IMR-90 (cell line): ENCODE measurements around the gene PPP1R16B. TPM values are rescaled to one million over a fixed set of nuclear protein-coding genes. Genes with fewer than 3 reads are reported as not detected.

Experiments
- ATAC-seq: fragments of 200-7000 bp; cut with Tn5 transposase; 2 replicates; pipeline ENCODE4 v1.9.1; 2020; ENCODE audit warnings: low read depth, mild to moderate bottlenecking, moderate library complexity
- BruUV-seq: library from RNA; stranded (reverse); fragments of 400-500 nt; replicated peaks from 2 replicates; lab custom pipeline; 2021; lab: Mats Ljungman, UMichigan
- CTCF ChIA-PET: fragments of 300-600 bp; formaldehyde crosslinking; extraction: SDS; loops from one replicate; lab custom pipeline; 2021; ENCODE audit warnings: antibody characterized with exemption; lab: Yijun Ruan, JAX
- POLR2A ChIA-PET: fragments of 300-600 bp; sonication (Branson Sonifier 250); formaldehyde crosslinking; loops from one replicate; lab custom pipeline; 2022; ENCODE audit warnings: antibody characterized with exemption; ENCODE audit not compliant: unreplicated experiment; lab: Charles Lee
- DNase-seq: peaks from one replicate; pipeline ENCODE4 v3.0.0; 2013
- H2AFZ ChIP-seq: replicated peaks from 2 replicates; pipeline ENCODE3; 2013; ENCODE audit warnings: low read length, mild to moderate bottlenecking; ENCODE audit not compliant: poor library complexity
- H2AK5ac ChIP-seq: 2 replicates; pipeline ENCODE4 v1.6.1; 2013; ENCODE audit warnings: low read depth, low read length, inconsistent platforms
- H2AK9ac ChIP-seq: replicated peaks from 2 replicates; pipeline ENCODE3; 2013; ENCODE audit warnings: mild to moderate bottlenecking, low read depth, low read length, moderate library complexity; ENCODE audit not compliant: poor library complexity
- H2BK120ac ChIP-seq: 2 replicates; pipeline ENCODE4 v1.6.1; 2013; ENCODE audit warnings: low read depth, low read length, inconsistent platforms
- H2BK15ac ChIP-seq: 3 replicates; pipeline ENCODE4 v1.6.1; 2013; ENCODE audit warnings: low read depth, low read length, inconsistent platforms
- H2BK20ac ChIP-seq: 2 replicates; pipeline ENCODE4 v1.6.1; 2013; ENCODE audit warnings: low read depth, mild to moderate bottlenecking, inconsistent platforms, low read length, moderate library complexity
- H2BK5ac ChIP-seq: 2 replicates; pipeline ENCODE4 v1.6.1; 2013; ENCODE audit warnings: mild to moderate bottlenecking, low read depth, low read length, inconsistent platforms; ENCODE audit not compliant: poor library complexity, severe bottlenecking
- H3K14ac ChIP-seq: replicated peaks from 2 replicates; pipeline ENCODE4 v1.6.1; 2013; ENCODE audit warnings: low read depth, low read length, inconsistent platforms
- H3K18ac ChIP-seq: 2 replicates; pipeline ENCODE4 v1.6.1; 2013; ENCODE audit warnings: low read depth, low read length, control low read depth
- H3K23ac ChIP-seq: 2 replicates; pipeline ENCODE4 v1.6.1; 2013; ENCODE audit warnings: low read depth, low read length, inconsistent platforms
- H3K27ac ChIP-seq: 2 replicates; pipeline ENCODE4 v1.5.1; 2013; ENCODE audit warnings: mild to moderate bottlenecking, control low read depth, low read length; ENCODE audit not compliant: insufficient read depth
- H3K27me3 ChIP-seq: 2 replicates; pipeline ENCODE4 v1.6.1; 2013; ENCODE audit warnings: low read length; ENCODE audit not compliant: control insufficient read depth, insufficient read depth
- H3K36me3 ChIP-seq: 2 replicates; pipeline ENCODE4 v1.6.1; 2013; ENCODE audit warnings: low read length, mixed read lengths; ENCODE audit not compliant: control insufficient read depth, insufficient read depth
- H3K4ac ChIP-seq: 2 replicates; pipeline ENCODE4 v1.6.1; 2013; ENCODE audit warnings: low read depth, low read length, inconsistent platforms
- H3K4me1 ChIP-seq: 2 replicates; pipeline ENCODE4 v1.6.1; 2013; ENCODE audit warnings: low read length, mixed read lengths; ENCODE audit not compliant: control insufficient read depth, insufficient read depth
- H3K4me2 ChIP-seq: 2 replicates; pipeline ENCODE4 v1.6.1; 2013; ENCODE audit warnings: low read depth, mild to moderate bottlenecking, control low read depth, low read length, moderate library complexity
- H3K4me3 ChIP-seq: 2 replicates; pipeline ENCODE4 v1.5.1; 2013; ENCODE audit warnings: low read depth, mild to moderate bottlenecking, control low read depth, low read length, moderate library complexity; ENCODE audit not compliant: insufficient read depth
- H3K56ac ChIP-seq: 2 replicates; pipeline ENCODE4 v1.6.1; 2013; ENCODE audit warnings: low read length, inconsistent platforms; ENCODE audit not compliant: insufficient read depth; ENCODE audit errors: extremely low read depth
- H3K79me1 ChIP-seq, 2 experiments: 2 replicates each; pipeline ENCODE4 v1.6.1; 2013; ENCODE audit warnings: low read length in 2 of 2, inconsistent platforms in 1 of 2, low read depth in 1 of 2
- H3K9ac ChIP-seq: 2 replicates; pipeline ENCODE4 v1.6.1; 2013; ENCODE audit warnings: low read depth, low read length, control low read depth
- H3K9me1 ChIP-seq: 2 replicates; pipeline ENCODE4 v1.6.1; 2013; ENCODE audit warnings: low read length, inconsistent platforms; ENCODE audit not compliant: insufficient read depth
- H3K9me3 ChIP-seq: 2 replicates; pipeline ENCODE4 v1.6.1; 2013; ENCODE audit warnings: low read length; ENCODE audit not compliant: control insufficient read depth, insufficient read depth
- H4K20me1 ChIP-seq: 2 replicates; pipeline ENCODE4 v1.6.1; 2013; ENCODE audit warnings: low read length, inconsistent platforms; ENCODE audit not compliant: insufficient read depth
- H4K5ac ChIP-seq: 2 replicates; pipeline ENCODE4 v1.6.1; 2013; ENCODE audit warnings: mild to moderate bottlenecking, low read depth, low read length, control low read depth
- H4K8ac ChIP-seq, 2 experiments: 2 replicates each; pipeline ENCODE4 v1.6.1; 2013; ENCODE audit warnings: low read depth in 2 of 2, low read length in 2 of 2, control low read depth in 1 of 2, inconsistent platforms in 1 of 2
- H4K91ac ChIP-seq: 2 replicates; pipeline ENCODE4 v1.6.1; 2013; ENCODE audit warnings: low read depth, low read length, inconsistent platforms; ENCODE audit not compliant: insufficient read depth
- BHLHE40 ChIP-seq: fragments of 150-350 bp; IDR thresholded peaks from 2 replicates; pipeline ENCODE4 v1.6.1; 2016; ENCODE audit warnings: mild to moderate bottlenecking, low read depth, low read length
- CEBPB ChIP-seq: IDR thresholded peaks from 2 replicates; pipeline ENCODE4 v1.6.1; 2012; ENCODE audit warnings: low read depth, low read length, improper control_type of control experiment
- CHD1 ChIP-seq: IDR thresholded peaks from 2 replicates; pipeline ENCODE4 v1.6.1; 2012; ENCODE audit warnings: low read depth, low read length, improper control_type of control experiment
- FOS ChIP-seq: fragments of 150-350 bp; IDR thresholded peaks from 2 replicates; pipeline ENCODE4 v1.6.1; 2016; ENCODE audit warnings: low read depth, low read length
- MAFK ChIP-seq: IDR thresholded peaks from 2 replicates; pipeline ENCODE4 v1.6.1; 2012; ENCODE audit warnings: low read depth, low read length, improper control_type of control experiment
- MAZ ChIP-seq: IDR thresholded peaks from 2 replicates; pipeline ENCODE4 v1.6.1; 2012; ENCODE audit warnings: low read depth, mild to moderate bottlenecking, low read length, improper control_type of control experiment, moderate library complexity, borderline replicate concordance
- MXI1 ChIP-seq: IDR thresholded peaks from 2 replicates; pipeline ENCODE4 v1.6.1; 2012; ENCODE audit warnings: low read depth, mild to moderate bottlenecking, low read length, moderate library complexity, borderline replicate concordance
- NFE2L2 ChIP-seq: fragments of 150-350 bp; IDR thresholded peaks from 2 replicates; pipeline ENCODE4 v1.6.1; 2016; ENCODE audit warnings: low read depth, mild to moderate bottlenecking, low read length
- POLR2A ChIP-seq: IDR thresholded peaks from 2 replicates; pipeline ENCODE4 v1.6.1; 2012; ENCODE audit warnings: mild to moderate bottlenecking, low read depth, low read length
- RAD21 ChIP-seq: IDR thresholded peaks from 2 replicates; pipeline ENCODE4 v1.6.1; 2012; ENCODE audit warnings: low read length, improper control_type of control experiment
- RCOR1 ChIP-seq: IDR thresholded peaks from 2 replicates; pipeline ENCODE4 v1.6.1; 2012; ENCODE audit warnings: mild to moderate bottlenecking, low read length, improper control_type of control experiment; ENCODE audit not compliant: insufficient replicate concordance
- RFX5 ChIP-seq: IDR thresholded peaks from 2 replicates; pipeline ENCODE4 v1.8.0; 2012; ENCODE audit warnings: low read depth, mild to moderate bottlenecking, low read length, moderate library complexity
- SMC3 ChIP-seq: fragments of 150-350 bp; IDR thresholded peaks from 2 replicates; pipeline ENCODE4 v1.6.1; 2016; ENCODE audit warnings: low read depth, mild to moderate bottlenecking, antibody characterized with exemption, low read length, moderate library complexity
- dilution Hi-C: fragments of 300-500 bp; cut with HindIII; formaldehyde crosslinking; loops from one replicate; pipeline ENCODE4 v1.14.3; 2018; ENCODE audit warnings: low sequenced_read_pairs; ENCODE audit not compliant: unreplicated experiment
- in situ Hi-C: fragments of 300-500 bp; cut with MboI; formaldehyde crosslinking; loops from 3 replicates; pipeline ENCODE4 v1.14.3; 2019; ENCODE audit warnings: low sequenced_read_pairs, inconsistent platforms, mixed read lengths
- intact Hi-C: fragments of 100-400 bp; cut with micrococcal nuclease; formaldehyde crosslinking; loops from 2 replicates; pipeline ENCODE4 v1.10.0; 2022
- polyA plus RNA-seq, 3 experiments: library from polyadenylated mRNA; depleted of rRNA; stranded (reverse); fragments of >200 nt; gene quantifications; 2 replicates each; pipeline ENCODE4 v1.2.3, GENCODE V29; 2012; ENCODE audit warnings: low replicate concordance in 1 of 3
- total RNA-seq: library from RNA; depleted of rRNA; stranded (reverse); fragments of >200 nt; gene quantifications from 2 replicates; pipeline ENCODE4 v1.2.3, GENCODE V29; 2012
- TF ChIP-seq, protein P1 (sequence below): fragments of 150-350 bp; IDR thresholded peaks from 2 replicates; pipeline ENCODE4 v1.6.1; 2016; ENCODE audit warnings: low read depth, mild to moderate bottlenecking, low read length, moderate library complexity, borderline replicate concordance
- TF ChIP-seq, protein P2 (sequence below): conservative IDR thresholded peaks from 2 replicates; pipeline ENCODE4 v1.5.1; 2012; ENCODE audit warnings: mild to moderate bottlenecking, low read depth, low read length, improper control_type of control experiment

The PPP1R16B gene
- total and polyA plus RNA-seq, 2 of the 4 experiments (the other 2 are of a cell fraction): not detected

GRCh38 chr20:38962928-38963401 is 157.5 kb downstream of the PPP1R16B start (continued):
- TF ChIP-seq SMC3: no peak

GRCh38 chr20:38963745-38964144 is 158.2 kb downstream of the PPP1R16B start:
- Histone ChIP-seq H2BK15ac (no peak overlapping the region), H3K4ac (no peak overlapping the region), H3K18ac (no peak overlapping the region), H4K20me1 (no peaks in the 10 kb centered on the region), H2AK5ac (no peak overlapping the region), H2BK120ac (no peak overlapping the region), H3K4me3 (no peak overlapping the region), H4K5ac (no peak overlapping the region), H3K23ac (no peak overlapping the region), H3K36me3 (no peaks in the 10 kb centered on the region), H3K27ac (no peak overlapping the region), H3K9me3 (no peaks in the 10 kb centered on the region), H3K79me1 (peaks cover 31 to 44% of the 10 kb centered on the region in 2 experiments), H2BK5ac (no peak overlapping the region), H3K9me1 (peaks cover 5% of the 10 kb centered on the region; the same call in 1 of the 2 replicates), H2BK20ac (no peak overlapping the region), H3K14ac (no peak overlapping the region), H3K56ac (no peak overlapping the region), H4K91ac (no peak overlapping the region), H3K4me1 (0 out of 2 replicates have a peak, but pooled peaks cover 2% of the 10 kb centered on the region), H2AK9ac (no peak overlapping the region), H2AFZ (no peak overlapping the region), H3K4me2 (no peak overlapping the region), H3K27me3 (no peaks in the 10 kb centered on the region), H3K9ac (no peak overlapping the region), H4K8ac (no peak overlapping the region)
- no peak for DNase-seq
- intact Hi-C loops (no loop called here), in situ Hi-C loops (no loop called here), dilution Hi-C loops (no loop called here)
- ATAC-seq: no peak
- ChIA-PET POLR2A (no interaction called here), CTCF (no interaction called here)
- no TSS peak for BruUV-seq
- TF ChIP-seq RCOR1 (no peak), POLR2A (no peak), CHD1 (no peak), CEBPB (no peak), MXI1 (no peak), NFE2L2 (no peak), MAZ (no peak), FOS (no peak), RAD21 (no peak), RFX5 (no peak), BHLHE40 (no peak), MAFK (no peak), SMC3 (no peak)
- TF ChIP-seq, protein P1, sequence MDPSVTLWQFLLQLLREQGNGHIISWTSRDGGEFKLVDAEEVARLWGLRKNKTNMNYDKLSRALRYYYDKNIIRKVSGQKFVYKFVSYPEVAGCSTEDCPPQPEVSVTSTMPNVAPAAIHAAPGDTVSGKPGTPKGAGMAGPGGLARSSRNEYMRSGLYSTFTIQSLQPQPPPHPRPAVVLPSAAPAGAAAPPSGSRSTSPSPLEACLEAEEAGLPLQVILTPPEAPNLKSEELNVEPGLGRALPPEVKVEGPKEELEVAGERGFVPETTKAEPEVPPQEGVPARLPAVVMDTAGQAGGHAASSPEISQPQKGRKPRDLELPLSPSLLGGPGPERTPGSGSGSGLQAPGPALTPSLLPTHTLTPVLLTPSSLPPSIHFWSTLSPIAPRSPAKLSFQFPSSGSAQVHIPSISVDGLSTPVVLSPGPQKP: no peak
- TF ChIP-seq, protein P2, sequence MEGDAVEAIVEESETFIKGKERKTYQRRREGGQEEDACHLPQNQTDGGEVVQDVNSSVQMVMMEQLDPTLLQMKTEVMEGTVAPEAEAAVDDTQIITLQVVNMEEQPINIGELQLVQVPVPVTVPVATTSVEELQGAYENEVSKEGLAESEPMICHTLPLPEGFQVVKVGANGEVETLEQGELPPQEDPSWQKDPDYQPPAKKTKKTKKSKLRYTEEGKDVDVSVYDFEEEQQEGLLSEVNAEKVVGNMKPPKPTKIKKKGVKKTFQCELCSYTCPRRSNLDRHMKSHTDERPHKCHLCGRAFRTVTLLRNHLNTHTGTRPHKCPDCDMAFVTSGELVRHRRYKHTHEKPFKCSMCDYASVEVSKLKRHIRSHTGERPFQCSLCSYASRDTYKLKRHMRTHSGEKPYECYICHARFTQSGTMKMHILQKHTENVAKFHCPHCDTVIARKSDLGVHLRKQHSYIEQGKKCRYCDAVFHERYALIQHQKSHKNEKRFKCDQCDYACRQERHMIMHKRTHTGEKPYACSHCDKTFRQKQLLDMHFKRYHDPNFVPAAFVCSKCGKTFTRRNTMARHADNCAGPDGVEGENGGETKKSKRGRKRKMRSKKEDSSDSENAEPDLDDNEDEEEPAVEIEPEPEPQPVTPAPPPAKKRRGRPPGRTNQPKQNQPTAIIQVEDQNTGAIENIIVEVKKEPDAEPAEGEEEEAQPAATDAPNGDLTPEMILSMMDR: no peak
